Right forelimb (tissue), 1 donor: ENCODE data around the gene PSMB11.

Experiments
- DNase-seq: peaks from one replicate; pipeline ENCODE4 v3.0.0-alpha.2; 2018

Gene PSMB11

DNA sequence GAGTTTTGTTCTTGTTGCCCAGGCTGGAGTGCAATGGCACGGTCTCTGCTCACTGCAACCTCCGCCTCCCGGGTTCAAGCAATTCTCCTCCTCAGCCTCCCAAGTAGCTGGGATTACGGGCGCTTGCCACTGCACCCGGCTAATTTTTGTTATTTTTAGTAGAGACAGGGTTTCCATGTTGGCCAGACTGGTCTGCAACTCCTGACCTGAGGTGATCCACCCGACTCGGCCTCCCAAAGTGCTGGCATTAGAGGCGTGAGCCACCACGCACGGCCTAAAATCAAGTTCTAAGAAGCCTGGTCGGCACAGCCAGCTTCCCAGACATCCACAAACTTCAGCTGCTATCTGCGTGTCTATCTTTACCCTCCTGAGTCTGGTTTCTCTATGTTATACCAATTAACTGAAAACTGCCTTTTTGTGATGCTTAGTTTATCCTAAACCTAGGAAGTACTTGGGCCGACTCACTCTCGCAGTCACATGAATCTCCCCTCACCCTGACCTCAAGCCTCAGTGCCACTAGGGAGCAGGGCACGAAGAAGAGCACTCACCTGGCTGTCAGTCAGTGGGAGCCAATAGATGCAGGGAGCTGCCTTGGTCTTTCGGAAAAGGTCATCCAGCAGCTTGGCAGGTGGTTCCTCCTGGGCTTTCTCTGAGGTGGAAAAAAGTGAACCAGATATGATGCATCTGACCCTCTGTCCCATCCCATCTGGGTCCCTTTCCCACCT, 18.7 kb downstream of the PSMB11 start:
- DNase-seq, result no peak

DNA sequence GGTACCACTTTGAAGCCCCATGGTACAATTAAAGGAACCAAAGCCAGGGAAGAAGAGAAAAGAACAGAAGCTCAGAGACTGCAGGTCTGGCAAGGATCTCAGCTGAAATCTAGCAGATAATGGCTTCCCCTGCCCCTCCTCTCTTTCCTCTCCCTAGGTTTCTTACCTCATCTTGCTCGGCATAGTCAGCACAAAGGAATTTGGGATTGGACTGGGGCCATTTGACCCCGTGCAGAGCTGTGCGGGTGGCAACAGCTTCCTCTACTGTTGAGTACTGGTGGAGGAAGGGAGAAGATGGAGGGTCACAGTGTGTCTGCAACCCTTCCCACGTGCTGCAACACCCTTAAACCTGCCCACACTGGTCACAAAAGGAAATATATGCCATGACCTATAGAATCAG, 20.0 kb downstream of the PSMB11 start:
- no peak for DNase-seq

DNA sequence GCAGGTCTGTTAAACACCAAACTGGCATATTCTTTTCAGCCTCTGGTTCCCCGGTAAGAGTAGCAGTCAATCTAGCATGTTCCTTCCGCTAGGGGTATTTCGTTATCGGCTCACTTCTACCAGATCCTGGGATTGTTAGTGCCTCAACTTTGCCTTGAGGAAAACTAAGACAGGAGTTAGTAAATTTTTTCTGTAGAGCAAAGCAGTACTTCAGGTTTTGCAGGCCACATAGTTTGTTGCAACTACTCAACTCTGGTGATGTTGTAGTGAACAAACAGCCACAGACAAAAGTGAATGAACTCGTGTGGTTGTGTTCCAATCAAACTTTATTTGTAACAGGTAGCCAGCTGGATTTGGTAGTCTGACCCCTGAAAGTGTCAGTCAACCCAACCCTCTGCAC, 21.6 kb downstream of the PSMB11 start:
- no peak for DNase-seq

DNA sequence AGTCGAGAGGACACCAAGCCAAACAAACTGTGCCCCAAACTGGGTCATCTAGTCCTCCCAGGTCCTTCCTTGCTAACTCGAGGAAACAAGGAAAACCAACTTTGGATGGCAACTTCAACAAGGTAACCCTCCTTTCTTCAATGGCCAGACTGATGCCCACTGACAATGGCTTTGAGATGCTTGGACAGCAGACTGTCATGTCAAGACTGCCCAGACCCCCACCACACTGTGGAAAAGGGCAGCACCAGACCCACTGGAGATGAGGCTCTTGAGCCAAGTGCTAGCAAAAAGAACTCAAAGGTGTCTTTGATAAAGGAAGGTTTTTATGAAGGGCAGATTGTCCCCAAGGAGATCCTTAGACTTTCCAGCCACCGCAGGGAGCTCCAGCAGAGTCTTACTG, 24.4 kb downstream of the PSMB11 start:
- DNase-seq, result no peak

DNA sequence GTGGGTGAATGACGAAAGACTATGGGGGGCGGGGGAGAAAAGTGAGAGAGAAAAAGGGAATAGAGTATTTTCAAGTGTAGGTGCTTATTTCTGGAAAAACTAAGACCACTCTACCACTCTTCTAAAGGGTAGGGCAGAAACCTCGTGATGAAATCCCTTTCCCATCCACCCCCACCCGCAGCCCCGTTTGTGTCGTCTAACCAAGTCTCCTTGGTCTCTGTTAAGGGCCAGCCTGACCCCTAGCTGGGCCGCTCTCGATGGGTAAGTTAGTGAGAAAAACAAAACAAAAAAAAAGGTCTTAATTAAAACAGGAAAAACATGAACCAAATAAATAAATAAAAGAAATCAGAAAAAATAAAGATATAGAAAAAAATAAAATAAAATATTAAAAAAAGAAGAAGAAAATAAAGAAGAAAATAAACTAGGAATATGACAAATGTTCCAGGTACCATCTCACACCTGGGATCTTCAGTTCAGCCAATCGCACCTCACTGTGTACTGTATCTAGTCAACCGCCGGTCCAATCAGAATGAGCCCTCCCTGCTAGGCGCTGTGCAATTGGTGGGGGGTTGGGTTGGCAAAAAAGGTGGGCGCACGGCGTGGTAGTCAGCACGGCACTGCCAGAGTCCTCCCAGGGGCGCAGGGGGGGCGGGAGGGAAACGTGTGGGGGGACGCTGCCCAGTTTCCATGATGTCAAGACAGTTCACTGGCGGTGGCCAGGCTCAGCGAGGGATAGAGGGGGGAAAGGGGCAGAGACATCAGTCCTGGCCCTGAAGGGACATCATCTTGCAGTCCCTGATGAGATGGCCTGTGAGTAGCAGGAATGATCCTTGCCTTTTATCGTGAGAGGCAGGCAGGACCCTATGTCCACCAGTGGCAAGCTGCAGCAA, 25.1 kb downstream of the PSMB11 start:
- DNase-seq, result no peak

GRCh38 chr14:23067847-23068788, 26.1 kb downstream of the PSMB11 start:
- DNase-seq, result no peak

DNA sequence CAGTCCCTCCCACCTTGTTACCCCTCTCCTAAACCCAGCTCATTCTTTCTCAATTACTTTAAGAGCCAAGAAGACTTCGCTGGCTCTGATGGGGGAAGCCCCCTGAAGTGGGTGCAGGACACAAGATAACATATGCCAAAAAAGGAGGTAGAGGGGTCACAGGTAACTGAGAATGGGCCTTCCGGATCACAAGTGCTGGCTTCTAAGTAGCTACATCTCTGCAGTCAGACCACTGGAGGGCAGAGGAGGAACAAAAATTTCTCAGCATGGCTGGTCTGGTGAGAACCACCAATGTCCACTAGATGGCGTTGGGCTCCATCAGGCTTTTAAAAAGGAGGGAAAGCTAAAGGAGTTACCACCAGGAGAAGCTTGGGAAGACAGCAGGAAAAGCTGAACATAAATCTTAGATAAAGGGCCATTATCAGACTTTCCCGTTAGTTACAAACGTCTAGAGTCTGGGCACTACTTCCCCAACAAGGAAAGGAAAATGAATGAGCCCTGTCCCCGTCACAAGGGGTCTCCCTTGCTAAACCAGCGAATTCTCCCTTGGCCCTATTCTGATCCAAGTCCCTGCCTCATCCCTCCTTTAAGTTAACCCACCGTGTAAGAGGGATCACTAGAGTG, 26.9 kb downstream of the PSMB11 start:
- peak; percentile 87 for DNase-seq

DNA sequence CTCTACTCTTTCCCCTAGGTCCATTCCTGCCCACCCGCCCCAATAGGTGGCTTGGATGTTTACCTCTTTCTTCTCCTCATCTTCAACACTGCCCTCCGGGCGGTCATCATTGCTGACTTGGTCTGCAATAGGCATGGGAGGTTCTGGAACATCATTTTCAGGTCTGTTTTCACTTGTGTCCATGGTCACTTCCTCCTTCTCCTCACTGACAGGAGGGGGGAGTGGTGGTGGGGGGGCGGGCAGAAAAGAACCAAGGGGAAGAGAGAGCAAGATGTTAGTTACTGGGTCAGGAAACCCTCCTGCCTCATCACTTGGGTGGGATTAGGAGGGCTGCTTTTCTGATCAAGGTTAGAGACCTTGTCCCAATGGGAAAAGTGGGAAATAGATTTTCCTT, 27.4 kb downstream of the PSMB11 start:
- no peak for DNase-seq

DNA sequence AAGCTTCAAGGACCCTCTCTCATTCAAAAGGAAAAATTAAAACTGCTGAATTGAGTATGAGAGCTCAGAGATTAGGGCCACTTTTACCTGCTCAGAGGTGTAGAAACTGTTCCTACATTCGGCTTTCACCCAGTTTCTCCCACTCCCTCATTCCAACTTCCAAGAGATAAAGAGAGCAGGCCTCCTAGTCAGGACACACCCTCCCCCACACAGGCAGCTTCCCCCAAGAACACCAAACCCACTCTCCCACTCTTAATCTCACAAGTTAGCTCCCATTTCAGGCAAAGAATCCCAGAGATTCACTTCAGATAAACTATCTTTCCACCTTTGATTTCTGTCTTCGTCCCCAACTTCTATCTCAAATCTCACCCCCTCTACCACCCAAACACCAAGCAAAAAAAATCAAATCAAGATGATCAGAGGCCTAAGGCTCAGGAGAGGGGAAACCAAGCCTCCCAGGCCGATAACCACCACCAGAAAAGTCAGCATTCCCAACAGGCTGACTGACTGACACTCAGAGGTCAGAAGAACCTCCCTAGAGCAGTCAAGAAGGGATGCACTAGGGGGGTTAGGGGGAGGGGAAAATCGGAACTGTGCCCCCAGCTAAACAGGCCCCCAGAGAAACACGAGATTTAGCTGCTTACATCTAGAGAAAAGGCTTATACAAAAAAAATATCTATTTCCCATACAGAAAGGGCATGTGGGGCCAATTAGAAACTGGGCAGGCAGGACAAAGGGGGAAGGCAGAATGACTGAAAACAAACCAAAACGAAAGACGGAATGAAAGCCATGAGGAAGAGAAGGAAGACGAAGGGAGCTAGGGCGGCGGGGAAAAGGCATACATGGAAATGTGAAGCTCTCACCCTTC, 28.5 kb downstream of the PSMB11 start:
- DNase-seq, result no peak

DNA sequence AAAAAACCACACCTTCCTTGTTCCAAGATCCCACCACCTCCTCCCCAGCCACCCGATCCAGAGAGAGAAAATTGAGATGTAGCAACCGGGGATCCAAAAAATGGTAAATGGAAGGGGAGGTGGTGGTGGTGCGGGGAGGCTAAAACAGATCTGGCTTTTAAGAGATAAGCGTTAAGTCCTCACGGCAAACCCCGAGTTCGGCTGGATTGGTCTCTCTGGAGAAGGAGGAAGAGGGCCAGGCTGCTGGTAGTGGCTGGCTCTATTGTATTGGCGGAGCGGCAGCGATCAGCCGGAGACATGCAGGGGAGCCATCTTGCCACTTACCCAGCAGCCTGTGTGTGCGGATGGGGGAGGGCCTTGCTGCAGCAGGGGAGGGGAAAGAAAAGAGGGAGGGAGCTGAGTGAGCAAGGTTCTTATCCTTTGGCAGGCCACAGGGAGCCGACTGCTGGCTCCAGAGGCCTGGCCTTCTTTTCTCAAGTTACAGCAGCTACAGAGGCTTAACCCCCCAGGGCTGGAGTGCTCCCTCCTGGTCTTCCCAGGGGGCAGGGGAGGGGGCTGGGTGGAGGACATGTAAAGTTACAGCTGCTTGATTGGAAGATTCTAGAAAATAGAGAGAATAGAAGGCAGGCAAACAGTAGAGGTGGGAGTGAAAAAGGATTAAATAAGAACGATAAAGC, 29.4 kb downstream of the PSMB11 start:
- peak; percentile 89 for DNase-seq

DNA sequence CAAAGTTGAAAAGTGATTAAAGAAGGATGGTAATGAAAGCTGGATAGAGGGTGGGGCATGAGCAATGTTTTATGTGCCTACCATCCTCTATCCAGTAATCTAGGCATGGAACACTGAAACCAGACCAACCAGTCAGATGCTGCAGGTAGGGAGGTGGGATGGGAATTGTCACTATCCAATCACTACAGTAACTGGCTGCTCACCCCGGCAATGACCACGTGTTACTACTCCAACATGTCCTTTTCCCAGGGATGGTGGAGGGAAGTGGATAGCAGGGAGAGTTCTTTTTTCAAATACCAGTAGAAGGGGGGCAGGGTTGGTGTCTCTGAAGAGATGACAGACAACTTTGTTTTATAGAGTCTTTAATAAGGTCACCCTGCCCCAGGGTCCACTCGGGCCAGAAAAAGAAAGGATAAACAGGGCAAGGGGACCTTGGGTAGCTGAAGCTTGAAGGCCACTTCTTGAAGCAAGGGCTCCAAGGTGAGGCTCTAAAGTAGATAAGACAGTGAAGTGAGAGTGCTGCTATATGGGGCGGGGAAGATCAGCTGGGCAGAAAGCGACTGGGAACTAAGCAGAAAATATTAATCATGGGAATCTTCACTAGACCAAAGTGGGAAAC, 30.0 kb downstream of the PSMB11 start:
- no peak for DNase-seq

DNA sequence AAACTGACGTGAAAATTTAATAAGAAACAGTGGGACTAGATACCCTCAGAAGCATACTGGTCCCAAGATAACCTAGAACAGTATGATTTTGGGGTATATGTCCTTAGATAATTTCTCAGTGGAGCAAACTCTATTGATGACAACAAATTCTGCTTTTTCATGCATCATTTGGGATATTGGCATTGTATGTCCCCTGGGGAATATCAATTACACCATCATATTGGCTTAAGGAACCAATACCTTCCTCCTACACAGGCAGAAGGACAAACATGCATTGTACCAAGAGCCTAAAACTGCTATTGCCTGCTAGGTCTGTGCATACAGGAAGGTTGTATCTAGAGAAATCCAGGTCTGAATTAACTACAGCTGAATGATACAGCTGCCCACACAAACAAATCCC, 32.9 kb downstream of the PSMB11 start:
- DNase-seq, result no peak

DNA sequence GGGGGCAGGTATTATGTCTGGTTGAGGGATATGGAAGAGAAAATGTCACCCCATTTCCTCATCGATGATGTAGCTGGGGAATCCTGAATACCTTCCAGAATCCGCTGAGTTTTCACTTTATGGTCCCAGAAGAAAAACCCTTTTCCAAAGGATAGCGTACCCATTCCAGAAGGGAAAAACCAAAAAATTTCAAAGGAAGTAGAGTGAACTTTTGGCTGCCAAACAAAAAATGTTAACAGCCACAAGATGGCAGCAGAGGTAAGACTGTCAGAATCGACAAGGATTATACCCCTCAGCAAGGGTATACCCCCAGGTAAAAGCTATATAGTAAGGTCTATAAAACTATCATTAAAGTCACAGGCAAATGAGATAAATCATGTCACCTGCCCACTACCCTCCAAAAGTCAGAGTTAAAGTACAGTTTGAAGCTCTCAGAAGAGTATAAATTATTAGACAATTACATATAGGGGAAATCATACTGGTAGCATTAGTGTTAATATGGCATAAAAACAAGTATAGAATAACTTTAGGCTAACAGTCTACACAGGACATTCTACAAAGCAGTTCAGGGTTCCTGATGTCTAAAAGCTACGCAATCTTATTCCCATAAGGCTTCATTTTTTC, 34.9 kb downstream of the PSMB11 start:
- no peak for DNase-seq

DNA sequence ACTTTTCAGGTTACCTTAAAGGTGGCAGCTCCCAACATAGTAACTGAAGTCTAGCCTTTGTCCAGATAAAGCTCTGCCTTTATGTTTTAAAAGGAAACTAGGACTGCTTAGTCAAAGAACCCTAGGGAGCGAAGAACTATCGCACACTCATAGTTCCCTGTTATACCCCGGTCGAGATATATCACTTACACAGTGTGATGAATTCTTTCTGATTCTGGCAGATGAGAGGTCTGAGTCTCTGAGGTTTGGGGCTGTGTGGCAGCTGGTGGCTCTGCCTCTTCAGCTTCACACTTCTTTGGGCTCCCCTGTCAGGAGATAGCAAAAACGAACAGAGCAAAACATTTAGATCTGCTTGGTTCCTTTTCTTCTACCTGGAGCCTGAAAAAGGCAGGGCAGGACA, 36.0 kb downstream of the PSMB11 start:
- DNase-seq, result no peak

DNA sequence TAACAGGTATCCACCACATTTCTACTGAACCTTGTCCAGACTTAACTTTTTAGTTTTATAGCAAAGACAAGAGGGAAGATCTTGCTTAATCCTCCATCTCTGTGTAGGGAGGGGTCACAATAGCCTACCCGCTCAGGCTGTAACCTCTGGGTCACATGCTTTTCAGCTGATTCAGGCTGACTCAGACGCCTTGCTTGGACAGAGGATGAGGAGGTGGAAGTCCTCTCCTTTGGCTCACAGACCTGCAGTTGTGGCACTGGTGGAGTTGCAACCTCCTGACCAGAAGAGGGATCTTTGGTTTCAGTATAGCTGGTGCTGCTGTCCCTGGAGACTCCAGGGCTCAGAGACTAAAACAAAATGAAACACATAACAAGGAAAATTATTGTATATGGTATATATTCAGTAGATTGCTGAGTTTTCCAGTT, 36.7 kb downstream of the PSMB11 start:
- no peak for DNase-seq

GRCh38 chr14:23079716-23080115, 37.7 kb downstream of the PSMB11 start:
- DNase-seq, result no peak

- DNase-seq, result no peak
These were observed 38.5 kb downstream of the PSMB11 start for GRCh38 chr14:23080474-23080873.

GRCh38 chr14:23085458-23085857, 43.4 kb downstream of the PSMB11 start:
- DNase-seq, result no peak

DNA sequence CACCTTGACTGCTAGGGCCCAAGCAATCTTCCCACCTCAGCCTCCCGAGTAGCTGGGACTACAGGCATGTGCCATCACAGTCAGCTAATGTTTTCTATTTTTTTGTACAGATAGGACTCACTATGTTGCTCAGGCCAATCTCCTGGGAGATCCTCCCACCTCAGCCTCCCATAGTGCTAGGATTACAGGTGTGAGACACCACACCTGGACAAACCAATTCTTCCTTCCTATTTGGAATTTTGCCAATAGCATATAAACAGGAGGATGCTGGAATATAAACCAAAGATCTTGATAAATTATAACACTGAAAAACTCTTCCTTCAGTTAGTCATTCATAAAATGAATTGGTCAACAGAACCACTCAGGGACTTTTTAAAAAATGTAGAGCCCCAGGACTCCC, 44.6 kb downstream of the PSMB11 start:
- DNase-seq, result no peak
